Measurements from ENCODE around the gene STAT1. TPM values are rescaled to one million over a fixed set of nuclear protein-coding genes. Genes with fewer than 3 reads are reported as not detected.

Gene STAT1
- total RNA-seq, 4 donors from 2014 or later: 23.2 to 67.8 (median 52.2) TPM

DNA sequence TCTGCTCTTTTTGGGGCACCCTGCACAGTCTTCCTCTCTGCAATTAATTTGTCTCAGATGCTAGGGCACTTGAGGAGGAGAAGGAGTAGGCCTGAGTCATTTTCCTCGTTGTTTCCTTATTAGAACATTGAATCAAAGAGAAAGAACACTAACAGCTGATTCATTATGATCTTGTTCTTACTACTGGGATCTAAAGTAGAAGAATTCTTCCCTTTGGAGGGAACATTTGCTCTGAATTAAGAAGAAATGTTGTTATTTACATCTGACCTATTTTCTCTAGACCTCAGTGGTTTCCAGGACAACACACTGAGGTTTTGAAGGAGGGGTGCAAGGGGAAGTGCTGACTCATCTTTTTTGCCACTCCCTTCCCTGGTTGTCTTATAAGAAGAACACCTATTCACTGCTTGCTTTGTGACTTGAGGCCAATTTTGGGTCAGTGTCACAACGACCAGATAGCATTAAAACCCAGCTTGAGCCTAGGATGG, 24.3 kb upstream of the STAT1 start:
- H3K27ac ChIP-seq: no peak overlapping the region
- H3K4me3 ChIP-seq: no peak overlapping the region
- in situ Hi-C loops (cut with MboI; ENCODE audit: low pct_ligation_motif_present in 1 of 4, low pct_unique_long_range_greater_than_20kb in 1 of 4, low sequenced_read_pairs in 3 of 4) (no loop called here), intact Hi-C loops (cut with DNase I; ENCODE audit: low total_unique reads) (no loop called here)
- no peaks in the 10 kb centered on the region for H3K36me3 ChIP-seq
- no peak for DNase-seq
- no peaks in the 10 kb centered on the region for H3K9me3 ChIP-seq
- no peaks in the 10 kb centered on the region for H3K27me3 ChIP-seq
- peaks cover 0 to 3% (median 0%) of the 10 kb centered on the region in 4 donors for H3K4me1 ChIP-seq
- WGBS, 2 donors (ENCODE audit: low coverage in 1 of 2): 33 to 41% methylated on average over 2 of the region's 2 CpGs
- TF ChIP-seq, protein P1, sequence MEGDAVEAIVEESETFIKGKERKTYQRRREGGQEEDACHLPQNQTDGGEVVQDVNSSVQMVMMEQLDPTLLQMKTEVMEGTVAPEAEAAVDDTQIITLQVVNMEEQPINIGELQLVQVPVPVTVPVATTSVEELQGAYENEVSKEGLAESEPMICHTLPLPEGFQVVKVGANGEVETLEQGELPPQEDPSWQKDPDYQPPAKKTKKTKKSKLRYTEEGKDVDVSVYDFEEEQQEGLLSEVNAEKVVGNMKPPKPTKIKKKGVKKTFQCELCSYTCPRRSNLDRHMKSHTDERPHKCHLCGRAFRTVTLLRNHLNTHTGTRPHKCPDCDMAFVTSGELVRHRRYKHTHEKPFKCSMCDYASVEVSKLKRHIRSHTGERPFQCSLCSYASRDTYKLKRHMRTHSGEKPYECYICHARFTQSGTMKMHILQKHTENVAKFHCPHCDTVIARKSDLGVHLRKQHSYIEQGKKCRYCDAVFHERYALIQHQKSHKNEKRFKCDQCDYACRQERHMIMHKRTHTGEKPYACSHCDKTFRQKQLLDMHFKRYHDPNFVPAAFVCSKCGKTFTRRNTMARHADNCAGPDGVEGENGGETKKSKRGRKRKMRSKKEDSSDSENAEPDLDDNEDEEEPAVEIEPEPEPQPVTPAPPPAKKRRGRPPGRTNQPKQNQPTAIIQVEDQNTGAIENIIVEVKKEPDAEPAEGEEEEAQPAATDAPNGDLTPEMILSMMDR (IDR thresholded peaks at IDR 0.05): no peak
- TF ChIP-seq EP300 (IDR thresholded peaks at IDR 0.05; ENCODE audit: low read depth): no peak
- no peak for TF ChIP-seq POLR2AphosphoS5 (IDR thresholded peaks at IDR 0.05)
- no peak for TF ChIP-seq POLR2A (IDR thresholded peaks at IDR 0.05)

DNA sequence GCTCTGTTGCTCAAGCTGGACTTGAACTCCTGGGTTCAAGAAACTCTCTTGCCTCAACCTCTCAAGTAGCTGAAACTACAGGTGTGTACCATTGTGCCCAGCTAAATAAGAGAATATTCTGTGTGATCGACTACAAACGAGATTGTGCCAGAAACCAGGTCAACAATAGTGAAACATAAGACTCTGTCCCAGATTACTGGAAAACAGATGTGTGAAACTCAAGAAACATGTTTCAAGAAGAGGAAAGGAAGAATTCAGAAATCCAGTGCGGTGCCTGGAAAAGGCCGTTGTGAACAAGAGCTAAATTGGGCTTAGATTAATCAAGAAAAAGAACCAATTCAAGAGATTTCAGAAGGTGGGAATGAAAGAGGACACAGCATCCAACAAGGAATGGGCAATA, 23.4 kb upstream of the STAT1 start:
- Histone ChIP-seq H3K27me3 (no peaks in the 10 kb centered on the region), H3K27ac (no peak overlapping the region), H3K4me1 (peaks cover 0 to 3% (median 0%) of the 10 kb centered on the region in 4 donors), H3K36me3 (no peaks in the 10 kb centered on the region), H3K4me3 (no peak overlapping the region), H3K9me3 (no peaks in the 10 kb centered on the region)
- DNase-seq: no peak
- no peak for TF ChIP-seq EP300 (IDR thresholded peaks at IDR 0.05; ENCODE audit: low read depth)
- no peak for TF ChIP-seq POLR2A (IDR thresholded peaks at IDR 0.05)
- TF ChIP-seq, protein P1 (IDR thresholded peaks at IDR 0.05): no peak
- no peak for TF ChIP-seq POLR2AphosphoS5 (IDR thresholded peaks at IDR 0.05)
- 95 to 100% methylated on average over 2 to 4 of the region's 4 CpGs for WGBS, 2 donors (ENCODE audit: low coverage in 1 of 2)
- intact Hi-C loops (cut with DNase I; ENCODE audit: low total_unique reads) (no loop called here), in situ Hi-C loops (cut with MboI; ENCODE audit: low pct_ligation_motif_present in 1 of 4, low pct_unique_long_range_greater_than_20kb in 1 of 4, low sequenced_read_pairs in 3 of 4) (no loop called here)

- in situ Hi-C loops (cut with MboI; ENCODE audit: low pct_ligation_motif_present in 1 of 4, low pct_unique_long_range_greater_than_20kb in 1 of 4, low sequenced_read_pairs in 3 of 4): no loop called here
- WGBS, 2 donors (ENCODE audit: low coverage in 1 of 2): 90% methylated on average over 2 of the region's 2 CpGs; no CpG with 5 or more reads in 1 of the 2 donors
Observed at GRCh38 chr2:191036363-191036762, 22.4 kb upstream of the STAT1 start.

GRCh38 chr2:191032588-191033429, 18.8 kb upstream of the STAT1 start:
- no peaks in the 10 kb centered on the region for H3K9me3 ChIP-seq
- H3K4me3 ChIP-seq: no peak overlapping the region
- 79 to 84% methylated on average over 8 of the region's 8 CpGs for WGBS, 2 donors (ENCODE audit: low coverage in 1 of 2)
- no peaks in the 10 kb centered on the region for H3K36me3 ChIP-seq
- intact Hi-C loops (cut with DNase I; ENCODE audit: low total_unique reads) (loop anchor here (5.0 kb wide), 1 partner anchor 251 kb away; no protein-coding TSS in a partner anchor), in situ Hi-C loops (cut with MboI; ENCODE audit: low pct_ligation_motif_present in 1 of 4, low pct_unique_long_range_greater_than_20kb in 1 of 4, low sequenced_read_pairs in 3 of 4) (no loop called here)
- H3K27me3 ChIP-seq: no peaks in the 10 kb centered on the region
- TF ChIP-seq POLR2A (IDR thresholded peaks at IDR 0.05) (no peak), EP300 (IDR thresholded peaks at IDR 0.05; ENCODE audit: low read depth) (no peak), POLR2AphosphoS5 (IDR thresholded peaks at IDR 0.05) (no peak)
- TF ChIP-seq, protein P1 (IDR thresholded peaks at IDR 0.05): no peak
- H3K4me1 ChIP-seq: peaks cover 0 to 3% (median 0%) of the 10 kb centered on the region in 4 donors
- H3K27ac ChIP-seq: peak overlapping the region in 2 of 4 donors; percentile 12 to 28
- DNase-seq: no peak

More at GRCh38 chr2:191036363-191036762, 22.4 kb upstream of the STAT1 start:
- H3K27ac ChIP-seq: no peak overlapping the region
- no peak for DNase-seq
- H3K4me1 ChIP-seq: peaks cover 0 to under 1% (median 0%) of the 10 kb centered on the region in 4 donors
- no peak for TF ChIP-seq POLR2AphosphoS5 (IDR thresholded peaks at IDR 0.05)
- no peak for TF ChIP-seq POLR2A (IDR thresholded peaks at IDR 0.05)
- TF ChIP-seq, protein P1 (IDR thresholded peaks at IDR 0.05): no peak
- TF ChIP-seq EP300 (IDR thresholded peaks at IDR 0.05; ENCODE audit: low read depth): no peak
- no peak overlapping the region for H3K4me3 ChIP-seq
- no peaks in the 10 kb centered on the region for H3K27me3 ChIP-seq
- no peaks in the 10 kb centered on the region for H3K9me3 ChIP-seq
- intact Hi-C loops (cut with DNase I; ENCODE audit: low total_unique reads): loop anchor here (1.0 kb wide), 1 partner anchor 24 kb away; no protein-coding TSS in a partner anchor
- H3K36me3 ChIP-seq: no peaks in the 10 kb centered on the region
